22Rv1 (cell line): ENCODE results near the gene MRGPRX2.

ENCODE experiments used
- H3K27ac ChIP-seq: fragments of 450-650 bp; 2 replicates; pipeline ENCODE4 v1.5.1; 2017
- ZFX ChIP-seq: fragments of 450-650 bp; IDR thresholded peaks from 2 replicates; pipeline ENCODE4 v1.6.1; 2017; ENCODE audit warnings: antibody characterized with exemption, borderline replicate concordance
- TF ChIP-seq, protein P1 (sequence below): fragments of 450-650 bp; IDR thresholded peaks from 2 replicates; pipeline ENCODE4 v1.5.1; 2017; ENCODE audit warnings: mild to moderate bottlenecking

The MRGPRX2 gene

DNA sequence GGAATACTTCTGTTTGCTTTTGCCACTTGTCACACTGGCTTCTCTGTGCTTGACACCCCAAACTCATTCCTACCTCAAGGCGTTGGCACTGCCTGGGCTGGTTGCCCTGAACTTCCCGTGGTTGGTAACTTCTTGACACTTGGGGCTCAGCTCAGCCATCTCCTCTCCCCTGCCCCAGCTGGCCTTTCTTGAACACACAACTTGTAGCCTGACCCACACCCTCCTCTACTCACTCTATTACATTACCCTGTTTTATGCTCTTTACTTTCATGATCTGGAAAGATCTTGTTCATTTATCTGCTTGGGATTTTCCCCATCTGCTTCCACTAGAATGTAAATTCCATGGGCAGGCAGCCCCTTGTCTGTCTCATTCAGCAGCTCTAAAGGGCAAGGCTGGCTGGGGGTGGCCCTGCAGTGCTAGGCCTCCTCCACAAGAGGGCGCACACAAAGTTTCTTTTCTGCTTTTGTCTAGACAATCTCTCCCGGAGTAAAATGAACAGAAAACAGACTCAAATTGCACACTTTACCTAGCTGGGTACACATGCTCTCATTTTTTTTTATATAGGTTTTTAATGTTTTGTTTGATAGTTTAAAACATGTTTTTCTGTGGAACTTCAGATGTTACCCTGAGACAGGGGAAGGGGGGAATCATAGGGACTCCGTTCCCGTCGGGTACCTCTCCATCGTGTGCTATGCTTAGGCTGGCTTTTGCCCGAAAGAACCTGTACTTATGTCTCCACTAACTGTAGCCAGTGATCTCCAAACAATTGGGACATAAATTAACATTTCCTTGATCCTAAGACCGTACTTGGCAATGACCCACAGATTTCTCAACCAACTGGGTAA is 16.4 kb upstream of the MRGPRX2 start:
- no peak overlapping the region for H3K27ac ChIP-seq

DNA sequence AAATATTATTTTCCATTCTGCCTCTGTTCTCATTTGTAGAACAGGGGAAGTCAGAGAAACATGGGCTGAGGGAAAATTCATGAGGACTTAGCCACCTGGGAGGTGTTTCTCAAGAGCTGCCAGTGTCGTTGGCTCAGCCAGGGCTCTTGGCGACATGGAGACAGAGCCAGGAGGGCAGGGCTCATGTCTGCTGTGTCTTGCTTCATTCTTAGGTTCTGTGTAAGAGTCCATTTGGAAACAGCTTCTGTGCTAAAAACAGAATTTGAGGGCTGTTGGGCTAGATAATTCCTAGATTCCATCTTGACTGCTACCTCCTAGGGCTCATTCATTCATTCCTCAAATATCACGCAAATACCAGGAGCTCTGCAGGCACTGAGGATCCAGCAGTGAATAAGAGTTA is 15.1 kb upstream of the MRGPRX2 start:
- TF ChIP-seq, protein P1, sequence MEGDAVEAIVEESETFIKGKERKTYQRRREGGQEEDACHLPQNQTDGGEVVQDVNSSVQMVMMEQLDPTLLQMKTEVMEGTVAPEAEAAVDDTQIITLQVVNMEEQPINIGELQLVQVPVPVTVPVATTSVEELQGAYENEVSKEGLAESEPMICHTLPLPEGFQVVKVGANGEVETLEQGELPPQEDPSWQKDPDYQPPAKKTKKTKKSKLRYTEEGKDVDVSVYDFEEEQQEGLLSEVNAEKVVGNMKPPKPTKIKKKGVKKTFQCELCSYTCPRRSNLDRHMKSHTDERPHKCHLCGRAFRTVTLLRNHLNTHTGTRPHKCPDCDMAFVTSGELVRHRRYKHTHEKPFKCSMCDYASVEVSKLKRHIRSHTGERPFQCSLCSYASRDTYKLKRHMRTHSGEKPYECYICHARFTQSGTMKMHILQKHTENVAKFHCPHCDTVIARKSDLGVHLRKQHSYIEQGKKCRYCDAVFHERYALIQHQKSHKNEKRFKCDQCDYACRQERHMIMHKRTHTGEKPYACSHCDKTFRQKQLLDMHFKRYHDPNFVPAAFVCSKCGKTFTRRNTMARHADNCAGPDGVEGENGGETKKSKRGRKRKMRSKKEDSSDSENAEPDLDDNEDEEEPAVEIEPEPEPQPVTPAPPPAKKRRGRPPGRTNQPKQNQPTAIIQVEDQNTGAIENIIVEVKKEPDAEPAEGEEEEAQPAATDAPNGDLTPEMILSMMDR = no peak
- TF ChIP-seq ZFX = no peak
- H3K27ac ChIP-seq = no peak overlapping the region

More for the DNA sequence above, 16.4 kb upstream of the MRGPRX2 start:
- TF ChIP-seq, protein P1 = peak; percentile 95
- no peak for TF ChIP-seq ZFX

DNA sequence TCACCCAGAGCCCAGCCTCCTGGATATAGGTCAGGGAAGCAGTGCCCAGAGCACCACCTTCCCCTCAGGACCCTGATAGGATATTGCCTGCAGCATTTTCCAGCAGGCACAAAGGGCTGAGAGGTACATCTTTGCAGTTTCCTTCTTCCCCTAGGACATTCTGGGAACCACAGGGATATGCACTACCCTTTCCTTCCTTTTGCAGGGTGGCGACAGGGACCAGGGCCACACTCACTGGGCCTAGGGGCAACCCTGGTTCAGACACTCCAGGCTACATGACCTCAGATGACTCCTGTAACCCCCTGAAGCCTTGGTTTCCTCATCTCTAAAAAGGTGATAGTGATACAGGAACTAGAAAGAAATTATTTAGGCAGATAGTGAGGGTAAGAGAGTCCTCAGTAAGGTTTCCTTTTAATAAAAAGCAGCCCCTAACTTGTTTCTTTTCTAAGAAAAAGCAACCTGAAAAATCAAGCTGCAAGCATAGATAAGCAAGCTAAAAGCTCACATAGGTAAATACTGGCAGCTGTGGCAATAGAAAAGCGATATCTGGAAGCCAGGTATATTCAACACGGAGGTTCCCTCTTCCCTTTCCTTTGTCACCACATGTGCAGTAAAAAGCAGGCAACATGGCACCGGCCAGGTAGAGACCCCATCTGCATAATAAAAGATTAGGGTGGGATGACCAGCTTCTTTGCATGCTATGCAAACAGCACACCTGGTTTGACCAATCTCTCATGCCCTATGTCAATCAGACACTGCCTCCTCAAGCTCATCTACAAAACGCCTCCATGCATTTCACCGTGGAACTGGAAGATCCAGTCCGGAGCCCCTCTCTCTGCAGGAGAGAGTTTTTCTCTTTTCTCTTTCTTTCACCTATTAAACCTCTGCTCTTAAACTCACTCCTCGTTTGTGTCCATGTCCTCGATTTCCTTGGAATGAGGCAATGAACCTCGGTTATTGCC is 13.2 kb upstream of the MRGPRX2 start:
- no peak overlapping the region for H3K27ac ChIP-seq
- no peak for TF ChIP-seq ZFX
- TF ChIP-seq, protein P1 = no peak

DNA sequence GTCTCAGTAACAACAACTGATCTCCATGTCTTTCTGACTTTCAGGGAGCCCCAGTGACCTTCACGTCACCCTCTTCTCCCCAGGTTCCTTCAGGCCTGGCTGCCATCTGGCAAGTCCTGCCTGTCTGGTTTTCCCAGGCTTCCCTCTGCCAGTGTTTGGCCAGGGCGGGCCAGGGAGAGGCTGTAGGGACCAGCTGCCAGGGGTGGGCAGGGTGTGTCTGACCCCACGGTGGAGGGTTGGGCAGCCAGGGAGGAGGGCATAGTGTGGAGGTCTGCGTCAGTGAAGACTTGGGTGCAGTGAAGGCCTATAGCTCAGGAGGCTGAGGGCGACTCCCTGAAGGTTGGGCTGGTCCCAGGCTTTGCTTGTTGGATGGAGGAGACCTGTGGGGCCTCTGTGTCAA is 11.9 kb upstream of the MRGPRX2 start:
- H3K27ac ChIP-seq = no peak overlapping the region
- TF ChIP-seq ZFX = no peak
- TF ChIP-seq, protein P1 = no peak

DNA sequence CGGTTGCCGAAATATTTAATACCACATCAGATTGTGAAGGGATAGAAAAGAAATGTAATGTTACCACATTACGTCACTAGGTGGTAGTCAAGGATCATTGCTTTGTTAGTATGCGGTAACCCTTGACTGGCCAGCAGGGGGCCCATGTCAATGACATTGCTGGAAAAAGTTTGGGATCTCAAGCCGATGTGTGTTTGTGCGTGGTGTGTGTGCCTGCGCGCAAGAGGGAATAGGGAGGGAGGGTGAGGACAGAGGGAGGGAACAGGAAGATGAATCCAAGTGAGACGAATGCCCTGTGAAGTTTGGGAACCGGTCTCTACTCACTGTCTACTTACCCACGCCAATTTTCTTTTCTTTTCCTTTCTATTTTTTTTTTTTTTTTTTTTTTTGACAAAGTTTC is 10.7 kb upstream of the MRGPRX2 start:
- H3K27ac ChIP-seq = no peak overlapping the region
- TF ChIP-seq ZFX = no peak
- TF ChIP-seq, protein P1 = peak; percentile 98

DNA sequence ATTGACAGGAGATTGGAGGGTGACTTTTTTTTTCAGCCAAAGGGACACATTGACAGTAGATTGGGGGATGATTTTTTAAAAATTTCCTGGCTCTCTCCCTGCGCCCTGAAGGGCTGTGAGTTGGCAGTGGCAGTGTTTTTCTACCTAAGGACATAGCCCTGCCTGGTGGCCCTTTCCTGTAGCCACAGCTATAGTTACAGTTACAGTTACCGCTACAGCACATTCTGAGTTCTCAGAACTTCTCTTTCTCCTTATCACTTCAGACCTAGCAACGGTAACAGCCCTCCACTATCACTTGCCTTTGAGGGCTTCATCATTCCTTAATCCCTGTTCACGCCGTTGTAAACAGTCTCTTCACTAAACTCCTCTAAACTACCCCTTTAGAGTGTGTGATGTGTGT is 684 bp downstream of the MRGPRX2 start:
- TF ChIP-seq ZFX = no peak
- TF ChIP-seq, protein P1 = no peak
- H3K27ac ChIP-seq = no peak overlapping the region
